Thyroid gland (tissue), 4 donors: ENCODE measurements around the gene RNF32.

Experiments
- POLR2A ChIP-seq, 2 donors: fragments of 450-650 bp; IDR thresholded peaks; one replicate each; pipeline ENCODE4 v1.6.1; 2017; ENCODE audit warnings: antibody characterized with exemption in 2 of 2, mild to moderate bottlenecking in 2 of 2, moderate library complexity in 1 of 2
- TF ChIP-seq, protein P1 (sequence below), 6 experiments: fragments of 200-600 bp in 3 of 6; fragments of 450-650 bp in 3 of 6; sonication (generic) in 3 of 6; IDR thresholded peaks; one replicate each; pipeline ENCODE4 v1.5.1; 2016 to 2019; ENCODE audit warnings: antibody characterized with exemption in 6 of 6, mild to moderate bottlenecking in 2 of 6, inconsistent platforms in 1 of 6, moderate library complexity in 1 of 6

DNA sequence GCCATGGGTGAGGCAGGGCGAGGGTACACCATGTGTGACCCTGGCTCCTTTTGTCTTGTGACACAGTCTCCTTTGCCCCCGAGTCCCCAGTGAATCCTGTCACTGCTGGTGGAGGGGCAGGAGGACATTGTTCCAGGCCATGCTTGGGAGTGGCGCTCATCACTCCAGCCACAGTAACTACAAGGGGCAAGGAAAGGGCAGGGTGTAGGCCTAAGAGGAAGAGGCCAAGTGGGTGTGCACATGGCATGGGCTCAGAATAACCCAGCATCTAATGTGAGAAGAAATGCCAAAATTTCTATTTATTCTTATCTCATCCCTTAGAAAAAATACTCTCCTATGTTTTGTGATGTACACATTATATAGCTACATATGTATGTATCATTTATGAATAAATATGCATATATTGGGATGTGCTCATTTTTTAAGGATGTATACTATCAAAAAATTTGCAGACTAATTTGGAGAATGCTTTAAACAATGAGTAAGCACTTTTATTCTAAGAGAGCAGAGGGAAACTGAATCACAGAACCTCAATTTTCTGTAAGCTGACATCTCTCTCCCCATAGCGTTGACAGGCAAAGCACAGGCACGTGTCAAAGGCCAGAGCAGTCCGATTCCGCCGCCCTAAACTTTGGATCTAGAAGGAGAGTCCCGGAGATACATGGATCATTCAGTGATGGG is 36.9 kb downstream of the RNF32 start:
- TF ChIP-seq, protein P1, sequence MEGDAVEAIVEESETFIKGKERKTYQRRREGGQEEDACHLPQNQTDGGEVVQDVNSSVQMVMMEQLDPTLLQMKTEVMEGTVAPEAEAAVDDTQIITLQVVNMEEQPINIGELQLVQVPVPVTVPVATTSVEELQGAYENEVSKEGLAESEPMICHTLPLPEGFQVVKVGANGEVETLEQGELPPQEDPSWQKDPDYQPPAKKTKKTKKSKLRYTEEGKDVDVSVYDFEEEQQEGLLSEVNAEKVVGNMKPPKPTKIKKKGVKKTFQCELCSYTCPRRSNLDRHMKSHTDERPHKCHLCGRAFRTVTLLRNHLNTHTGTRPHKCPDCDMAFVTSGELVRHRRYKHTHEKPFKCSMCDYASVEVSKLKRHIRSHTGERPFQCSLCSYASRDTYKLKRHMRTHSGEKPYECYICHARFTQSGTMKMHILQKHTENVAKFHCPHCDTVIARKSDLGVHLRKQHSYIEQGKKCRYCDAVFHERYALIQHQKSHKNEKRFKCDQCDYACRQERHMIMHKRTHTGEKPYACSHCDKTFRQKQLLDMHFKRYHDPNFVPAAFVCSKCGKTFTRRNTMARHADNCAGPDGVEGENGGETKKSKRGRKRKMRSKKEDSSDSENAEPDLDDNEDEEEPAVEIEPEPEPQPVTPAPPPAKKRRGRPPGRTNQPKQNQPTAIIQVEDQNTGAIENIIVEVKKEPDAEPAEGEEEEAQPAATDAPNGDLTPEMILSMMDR (IDR thresholded peaks at IDR 0.05) = no peak
- TF ChIP-seq POLR2A (IDR thresholded peaks at IDR 0.05) = no peak
